T-helper 2 cell treated with Interferon-gamma antibody and Interleukin-4, amounts not matched to agents 5 μg/mL and 100 μg/mL, for 36 hours (primary cell): ENCODE measurements around the gene LHCGR.
"Not testable (repeated sequence)": the region's sequence is repeated elsewhere in the genome, so short reads cannot be mapped to it uniquely, and the experiment has no call there.

Experiments
- DNase-seq: peaks from one replicate; pipeline ENCODE4 v3.0.0; 2021; ENCODE audit warnings: low spot score
- H3K27ac Mint-ChIP-seq: one replicate; pipeline ENCODE4 v1.8.0; 2021; ENCODE audit warnings: mild to moderate bottlenecking, mixed read lengths
- H3K27me3 Mint-ChIP-seq: one replicate; pipeline ENCODE4 v1.8.0; 2021; ENCODE audit warnings: low read depth, mixed read lengths
- H3K36me3 Mint-ChIP-seq: one replicate; pipeline ENCODE4 v1.8.0; 2021; ENCODE audit warnings: low read depth, mixed read lengths
- H3K4me1 Mint-ChIP-seq: one replicate; pipeline ENCODE4 v1.8.0; 2021; ENCODE audit warnings: low read depth, mixed read lengths
- H3K4me3 Mint-ChIP-seq: one replicate; pipeline ENCODE4 v1.8.0; 2022; ENCODE audit warnings: mild to moderate bottlenecking, moderate library complexity, mixed read lengths
- H3K9me3 Mint-ChIP-seq: one replicate; pipeline ENCODE4 v1.8.0; 2021; ENCODE audit warnings: mixed read lengths

Gene LHCGR

DNA sequence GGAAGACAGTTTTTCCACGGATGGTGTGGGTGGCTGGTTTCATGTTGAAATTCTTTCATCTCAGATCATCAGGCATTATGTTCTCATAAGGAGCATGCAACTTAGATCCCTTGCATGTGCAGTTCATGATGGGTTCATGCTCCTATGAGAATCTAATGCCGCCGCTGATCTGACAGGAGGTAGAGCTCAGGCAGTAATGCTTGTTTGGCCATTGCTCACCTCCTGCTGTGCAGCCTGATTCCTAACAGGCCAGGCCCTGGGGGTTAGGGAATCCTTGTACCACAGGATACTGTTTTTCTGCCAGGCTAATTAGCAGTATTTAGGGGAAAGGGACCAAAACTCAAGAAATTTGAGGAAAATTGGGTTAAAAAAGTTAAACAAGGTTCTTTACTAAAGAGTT lies 5.3 kb upstream of the LHCGR start:
- Mint-ChIP-seq H3K9me3 (peaks cover 4% of the 10 kb centered on the region), H3K27me3 (peaks cover 14% of the 10 kb centered on the region), H3K4me3 (no peak overlapping the region), H3K4me1 (no peaks in the 10 kb centered on the region), H3K27ac (no peak overlapping the region), H3K36me3 (no peaks in the 10 kb centered on the region)
- DNase-seq: no peak

DNA sequence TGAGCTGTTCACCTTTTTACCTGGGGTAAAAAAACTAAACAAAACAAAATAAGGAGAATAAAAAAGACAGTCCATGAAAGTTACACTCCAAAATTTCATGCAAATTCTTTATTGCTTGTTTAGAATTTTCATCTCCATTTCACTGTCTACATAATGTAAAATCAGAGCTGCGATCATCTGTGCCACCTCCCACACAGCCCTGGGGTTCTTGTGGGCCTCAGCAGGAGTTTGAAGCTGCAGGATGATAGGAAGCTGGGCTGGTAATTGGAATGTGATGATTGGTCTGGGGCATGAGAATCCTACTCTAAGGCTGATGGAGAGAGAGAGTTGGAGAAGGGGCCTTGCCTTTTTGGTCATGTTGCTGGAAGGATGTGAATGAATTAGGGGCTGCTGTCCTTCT lies 4.2 kb upstream of the LHCGR start:
- H3K9me3 Mint-ChIP-seq: peaks cover 4% of the 10 kb centered on the region
- H3K4me3 Mint-ChIP-seq: no peak overlapping the region

GRCh38 chr2:48756289-48756688 lies 765 bp upstream of the LHCGR start:
- no peak for DNase-seq
- H3K9me3 Mint-ChIP-seq: no peaks in the 10 kb centered on the region
- no peak overlapping the region for H3K27ac Mint-ChIP-seq
- peaks cover 31% of the 10 kb centered on the region for H3K27me3 Mint-ChIP-seq
- peaks cover 4% of the 10 kb centered on the region for H3K4me1 Mint-ChIP-seq
- no peaks in the 10 kb centered on the region for H3K36me3 Mint-ChIP-seq
- no peak overlapping the region for H3K4me3 Mint-ChIP-seq

More for the DNA sequence above, 4.2 kb upstream of the LHCGR start:
- Mint-ChIP-seq H3K27me3 (peaks cover 22% of the 10 kb centered on the region), H3K36me3 (no peaks in the 10 kb centered on the region), H3K27ac (no peak overlapping the region), H3K4me1 (no peaks in the 10 kb centered on the region)
- DNase-seq: no peak

GRCh38 chr2:48754874-48755273 lies 650 bp downstream of the LHCGR start:
- Mint-ChIP-seq H3K4me1 (peaks cover 4% of the 10 kb centered on the region), H3K4me3 (no peak overlapping the region), H3K27ac (no peak overlapping the region), H3K9me3 (no peaks in the 10 kb centered on the region), H3K36me3 (no peaks in the 10 kb centered on the region), H3K27me3 (peaks cover 33% of the 10 kb centered on the region)
- no peak for DNase-seq

DNA sequence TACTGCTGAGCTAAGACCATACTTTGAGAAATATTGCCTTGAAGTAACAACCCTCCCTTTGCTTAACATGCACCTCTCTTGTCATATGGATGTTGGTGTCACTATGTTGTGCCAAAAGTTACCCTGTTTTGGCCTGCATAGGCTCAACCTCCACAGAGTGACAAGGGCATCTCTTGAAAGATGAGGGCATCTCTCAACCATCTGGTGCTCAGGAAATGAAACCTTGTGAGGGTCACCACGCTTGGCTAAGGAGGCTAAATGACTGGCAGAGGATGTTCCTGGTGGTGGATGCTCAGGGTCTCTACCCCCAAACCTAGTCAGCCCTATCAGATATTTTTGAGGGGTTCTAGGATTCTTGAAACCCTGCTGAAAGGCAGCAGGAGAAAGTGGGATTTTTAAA lies 2.3 kb downstream of the LHCGR start:
- DNase-seq: no peak
- Mint-ChIP-seq H3K36me3 (no peaks in the 10 kb centered on the region), H3K4me3 (no peak overlapping the region), H3K27me3 (peaks cover 31% of the 10 kb centered on the region), H3K27ac (no peak overlapping the region), H3K9me3 (no peaks in the 10 kb centered on the region), H3K4me1 (peaks cover 4% of the 10 kb centered on the region)

DNA sequence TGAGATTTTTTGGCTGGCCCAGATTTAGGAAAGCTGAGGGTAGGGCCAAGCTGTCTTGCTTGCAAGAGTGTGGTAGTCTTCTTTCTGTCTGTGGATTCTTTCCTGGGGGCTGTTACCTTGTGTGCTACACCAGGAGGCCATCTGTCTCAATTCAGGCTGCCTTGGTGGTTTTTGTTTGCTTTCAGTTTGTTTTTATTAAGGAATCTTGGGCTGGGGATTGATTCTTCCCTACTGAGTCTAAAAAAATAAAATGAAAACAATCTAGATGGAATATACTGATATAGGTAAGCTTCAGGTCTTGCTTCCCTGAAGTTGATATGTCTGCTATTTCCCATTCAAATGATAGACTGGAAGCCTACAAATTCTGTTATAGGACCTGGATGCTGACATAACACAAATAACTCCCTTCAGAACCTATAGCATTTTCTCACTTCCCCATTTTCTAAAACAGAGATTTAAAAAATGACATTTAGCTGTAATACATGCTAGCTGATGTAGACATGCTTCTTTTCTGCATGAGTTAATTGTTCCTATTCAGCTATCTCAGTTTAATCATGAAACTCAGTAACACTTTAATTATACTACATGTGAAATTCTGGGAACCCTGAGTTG lies 5.3 kb downstream of the LHCGR start:
- Mint-ChIP-seq H3K27ac (no peak overlapping the region), H3K9me3 (no peaks in the 10 kb centered on the region), H3K4me3 (no peak overlapping the region), H3K4me1 (peaks cover 4% of the 10 kb centered on the region), H3K36me3 (no peaks in the 10 kb centered on the region), H3K27me3 (peaks cover 17% of the 10 kb centered on the region)
- DNase-seq: no peak

DNA sequence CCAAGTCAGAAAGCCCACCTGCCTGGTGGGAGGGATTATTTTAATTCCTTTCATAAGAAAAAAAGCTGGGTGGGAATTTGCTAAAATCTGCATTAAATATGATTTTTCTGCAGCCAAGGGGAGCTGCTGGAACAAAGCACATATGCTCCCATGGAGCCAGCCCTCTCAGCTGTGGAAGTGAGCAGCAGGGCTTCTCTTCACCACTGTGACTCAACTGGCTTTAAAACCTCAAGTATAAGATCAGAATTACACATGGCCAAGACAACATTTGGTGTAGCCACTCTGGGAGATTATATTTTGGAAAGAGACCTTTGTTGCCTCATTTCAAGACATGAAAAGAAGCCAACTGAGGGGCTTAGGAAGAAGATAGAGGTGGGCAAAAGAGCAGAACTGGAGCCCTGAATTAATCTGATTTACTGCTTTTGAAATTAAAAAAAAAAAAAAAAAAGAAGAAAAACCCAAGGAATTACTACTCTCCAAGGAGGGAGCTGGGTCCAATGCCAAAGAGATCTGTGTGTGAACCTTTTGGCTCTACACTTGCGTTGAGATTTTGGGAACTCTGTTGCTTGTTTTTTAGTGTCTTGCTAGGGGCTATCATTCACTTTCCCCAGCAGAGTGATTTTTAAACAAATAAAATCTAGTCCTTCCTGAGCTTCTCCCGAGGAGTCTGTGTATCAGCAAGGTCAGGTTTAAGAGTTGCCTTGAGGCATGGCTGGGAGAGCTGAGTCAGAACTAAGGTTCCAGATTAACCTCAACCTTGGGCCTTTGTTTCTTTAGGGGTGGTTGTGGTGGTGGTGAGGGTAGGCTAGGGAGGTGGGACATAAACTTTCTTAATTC lies 6.0 kb downstream of the LHCGR start:
- Mint-ChIP-seq H3K9me3 (no peaks in the 10 kb centered on the region), H3K27ac (no peak overlapping the region), H3K36me3 (no peaks in the 10 kb centered on the region), H3K4me1 (peaks cover 4% of the 10 kb centered on the region), H3K27me3 (peaks cover 11% of the 10 kb centered on the region), H3K4me3 (no peak overlapping the region)
- no peak for DNase-seq

- Mint-ChIP-seq H3K9me3 (no peaks in the 10 kb centered on the region), H3K27ac (no peak overlapping the region), H3K36me3 (no peaks in the 10 kb centered on the region), H3K4me3 (no peak overlapping the region), H3K27me3 (peaks cover 4% of the 10 kb centered on the region), H3K4me1 (peaks cover 2% of the 10 kb centered on the region)
- DNase-seq: no peak
Observed at GRCh38 chr2:48747319-48747718, 8.2 kb downstream of the LHCGR start.

GRCh38 chr2:48739236-48739635 lies 16.3 kb downstream of the LHCGR start:
- not testable (repeated sequence) for H3K36me3 Mint-ChIP-seq, H3K27ac Mint-ChIP-seq, H3K4me3 Mint-ChIP-seq, H3K9me3 Mint-ChIP-seq, H3K27me3 Mint-ChIP-seq, DNase-seq, H3K4me1 Mint-ChIP-seq

GRCh38 chr2:48738806-48739205 lies 16.7 kb downstream of the LHCGR start:
- H3K9me3 Mint-ChIP-seq: no peaks in the 10 kb centered on the region
- DNase-seq: no peak
- no peak overlapping the region for H3K4me3 Mint-ChIP-seq
- H3K36me3 Mint-ChIP-seq: no peaks in the 10 kb centered on the region
- no peaks in the 10 kb centered on the region for H3K4me1 Mint-ChIP-seq
- H3K27me3 Mint-ChIP-seq: no peaks in the 10 kb centered on the region
- H3K27ac Mint-ChIP-seq: no peak overlapping the region

GRCh38 chr2:48736251-48736650 lies 19.3 kb downstream of the LHCGR start:
- no peaks in the 10 kb centered on the region for H3K4me1 Mint-ChIP-seq
- no peaks in the 10 kb centered on the region for H3K36me3 Mint-ChIP-seq
- H3K27me3 Mint-ChIP-seq: no peaks in the 10 kb centered on the region
- H3K4me3 Mint-ChIP-seq: no peak overlapping the region
- H3K27ac Mint-ChIP-seq: no peak overlapping the region
- no peak for DNase-seq
- no peaks in the 10 kb centered on the region for H3K9me3 Mint-ChIP-seq

GRCh38 chr2:48734576-48735303 lies 20.8 kb downstream of the LHCGR start:
- Mint-ChIP-seq H3K9me3 (no peaks in the 10 kb centered on the region), H3K27ac (no peak overlapping the region), H3K4me3 (no peak overlapping the region), H3K4me1 (no peaks in the 10 kb centered on the region), H3K27me3 (no peaks in the 10 kb centered on the region), H3K36me3 (no peaks in the 10 kb centered on the region)
- DNase-seq: no peak

- no peaks in the 10 kb centered on the region for H3K36me3 Mint-ChIP-seq
- no peak for DNase-seq
- H3K9me3 Mint-ChIP-seq: no peaks in the 10 kb centered on the region
- H3K27ac Mint-ChIP-seq: no peak overlapping the region
- H3K27me3 Mint-ChIP-seq: no peaks in the 10 kb centered on the region
- no peaks in the 10 kb centered on the region for H3K4me1 Mint-ChIP-seq
- H3K4me3 Mint-ChIP-seq: no peak overlapping the region
Observed at GRCh38 chr2:48733067-48733503, 22.4 kb downstream of the LHCGR start.

- Mint-ChIP-seq H3K4me3 (no peak overlapping the region), H3K27me3 (no peaks in the 10 kb centered on the region), H3K36me3 (no peaks in the 10 kb centered on the region), H3K4me1 (no peaks in the 10 kb centered on the region), H3K27ac (no peak overlapping the region), H3K9me3 (no peaks in the 10 kb centered on the region)
- no peak for DNase-seq
Observed at GRCh38 chr2:48728840-48729239, 26.7 kb downstream of the LHCGR start.
